Stimulated activated CD4-positive, alpha-beta T cell treated with anti-CD3 and anti-CD28 coated beads, TNF-alpha, amount 100 ng/mL, for 1 hour (primary cell): ENCODE results near the gene TULP4.
"Not testable (repeated sequence)": the region's sequence is repeated elsewhere in the genome, so short reads cannot be mapped to it uniquely, and the experiment has no call there.

Source experiments
- DNase-seq, 3 donors: peaks; one replicate each; pipeline ENCODE4 v3.0.0-alpha.2; 2020; ENCODE audit warnings: low read depth in 3 of 3, low spot score in 1 of 3

Gene TULP4

DNA sequence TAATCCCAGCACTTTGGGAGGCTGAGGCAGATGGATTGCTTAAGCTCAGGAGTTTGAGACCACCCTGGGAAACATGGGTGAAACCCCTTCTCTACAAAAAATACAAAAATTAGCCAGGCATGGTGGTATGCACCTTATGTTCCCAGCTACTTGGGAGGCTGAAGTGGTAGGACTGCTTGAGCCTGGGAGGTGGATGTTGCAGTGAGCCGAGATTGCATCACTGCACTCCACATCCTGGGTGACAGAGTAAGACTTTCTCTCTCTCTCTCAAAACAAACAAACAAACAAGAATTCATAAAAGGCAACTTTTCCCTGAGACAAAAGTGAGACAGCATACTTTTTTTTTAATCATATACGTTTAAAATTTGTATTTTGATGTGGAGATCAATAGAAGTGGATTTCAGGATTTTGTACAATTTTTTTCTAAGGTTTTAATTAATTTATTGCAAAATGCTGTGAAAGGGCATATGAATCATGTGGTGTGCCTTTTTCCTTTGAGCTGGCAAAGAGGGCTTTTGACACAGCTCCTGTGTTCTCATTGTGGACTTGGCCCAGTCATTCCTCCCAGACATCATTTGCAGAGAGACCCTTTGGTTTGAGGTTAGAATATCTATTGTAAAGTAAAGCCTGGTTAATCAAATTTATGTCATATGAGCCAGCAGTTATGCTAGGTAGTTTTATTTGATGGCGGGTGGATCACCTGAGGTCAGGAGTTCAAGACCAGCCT lies 77.1 kb downstream of the TULP4 start:
- DNase-seq: no peak

GRCh38 chr6:158391276-158391675 lies 79.0 kb downstream of the TULP4 start:
- no peak for DNase-seq

- DNase-seq: not testable (repeated sequence)
Observed at GRCh38 chr6:158391977-158392376, 79.7 kb downstream of the TULP4 start.

DNA sequence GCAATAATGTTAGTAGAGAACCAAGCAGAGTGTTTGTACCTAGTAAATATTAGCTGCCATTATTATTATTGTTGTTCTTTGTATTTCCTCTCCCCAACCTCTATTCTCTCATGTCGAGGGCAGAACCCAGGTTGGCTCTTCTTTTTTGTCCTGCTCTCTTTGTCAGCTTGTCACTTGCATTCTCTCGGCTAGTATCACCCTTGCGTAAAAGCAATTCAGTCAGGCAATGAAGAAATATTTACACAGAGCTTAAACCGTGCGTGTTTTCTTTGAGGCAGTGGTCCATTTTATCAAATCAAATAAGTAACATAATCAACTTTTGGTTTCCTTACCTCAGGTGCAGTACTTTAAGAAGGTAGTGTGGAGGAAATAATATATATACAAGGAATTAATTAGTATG lies 83.9 kb downstream of the TULP4 start:
- DNase-seq: no peak

DNA sequence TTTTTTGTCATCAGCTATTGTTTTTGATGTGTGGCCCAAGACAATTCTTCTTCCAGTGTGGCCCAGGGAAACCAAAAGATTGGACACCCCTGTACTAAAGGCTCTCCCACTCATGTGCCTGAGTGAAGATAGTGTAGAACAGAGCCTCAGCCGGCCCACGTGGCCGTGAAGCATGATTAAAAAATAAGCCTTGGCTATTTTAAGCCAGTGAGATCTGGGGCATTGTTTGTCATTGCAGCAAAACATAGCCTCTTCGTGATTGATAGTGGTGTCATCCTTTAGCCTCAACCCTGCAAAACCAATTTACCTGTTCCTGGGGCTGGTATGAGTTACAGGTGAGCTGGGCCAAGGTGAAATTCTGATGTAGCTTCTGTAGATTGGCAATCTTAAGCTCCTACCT lies 85.3 kb downstream of the TULP4 start:
- no peak for DNase-seq

- DNase-seq: no peak
Observed at GRCh38 chr6:158398252-158399024, 86.2 kb downstream of the TULP4 start.

GRCh38 chr6:158399040-158399700 lies 86.9 kb downstream of the TULP4 start:
- DNase-seq: no peak

- no peak for DNase-seq
Observed at GRCh38 chr6:158402184-158402583, 89.9 kb downstream of the TULP4 start.

GRCh38 chr6:158405321-158405831 lies 93.1 kb downstream of the TULP4 start:
- DNase-seq: not testable (repeated sequence)

GRCh38 chr6:158405933-158406332 lies 93.7 kb downstream of the TULP4 start:
- no peak for DNase-seq

- DNase-seq: no peak
Observed at GRCh38 chr6:158406736-158407135, 94.5 kb downstream of the TULP4 start.

GRCh38 chr6:158408013-158408412 lies 95.7 kb downstream of the TULP4 start:
- DNase-seq: no peak

- DNase-seq: no peak
Observed at GRCh38 chr6:158408552-158409130, 96.4 kb downstream of the TULP4 start.

GRCh38 chr6:158409451-158409850 lies 97.2 kb downstream of the TULP4 start:
- DNase-seq: no peak

DNA sequence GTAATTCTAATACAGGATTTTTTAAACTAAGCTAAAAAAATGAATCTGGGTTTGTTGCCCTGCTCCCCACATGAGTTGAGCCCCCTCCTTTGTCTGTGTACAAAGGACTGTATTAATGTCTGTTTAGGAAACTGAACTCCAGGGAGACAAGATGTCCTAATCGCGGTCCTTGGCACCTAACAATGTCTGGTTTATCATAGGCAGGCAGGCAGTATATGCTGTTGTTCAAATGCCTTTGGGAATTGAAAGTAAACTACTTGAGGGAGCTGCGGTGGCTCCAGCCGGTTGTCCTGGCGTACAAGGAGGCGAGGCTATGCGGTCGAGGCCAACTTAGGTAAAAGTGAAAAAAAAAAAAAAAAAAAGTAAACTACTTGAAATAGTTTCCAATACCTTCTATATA lies 98.5 kb downstream of the TULP4 start:
- DNase-seq: no peak

DNA sequence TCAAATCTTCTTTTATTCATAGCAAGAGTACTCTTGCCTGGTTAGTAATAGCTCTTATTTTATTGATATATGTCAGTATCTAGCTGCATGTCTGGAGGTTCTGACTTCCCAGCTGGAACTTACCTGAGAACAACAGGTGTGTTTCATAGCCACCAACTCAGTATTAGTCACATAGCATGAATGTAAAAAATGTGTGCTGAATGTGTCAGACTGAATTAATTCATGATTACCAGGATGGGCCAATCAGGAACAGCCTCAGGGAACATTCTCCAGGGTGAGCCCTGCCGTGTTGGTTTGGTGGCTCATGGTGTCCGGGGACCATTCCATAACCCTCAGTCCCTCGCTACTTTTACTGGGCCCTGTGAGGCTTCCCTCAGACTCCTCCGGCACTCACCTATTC lies 99.7 kb downstream of the TULP4 start:
- no peak for DNase-seq

DNA sequence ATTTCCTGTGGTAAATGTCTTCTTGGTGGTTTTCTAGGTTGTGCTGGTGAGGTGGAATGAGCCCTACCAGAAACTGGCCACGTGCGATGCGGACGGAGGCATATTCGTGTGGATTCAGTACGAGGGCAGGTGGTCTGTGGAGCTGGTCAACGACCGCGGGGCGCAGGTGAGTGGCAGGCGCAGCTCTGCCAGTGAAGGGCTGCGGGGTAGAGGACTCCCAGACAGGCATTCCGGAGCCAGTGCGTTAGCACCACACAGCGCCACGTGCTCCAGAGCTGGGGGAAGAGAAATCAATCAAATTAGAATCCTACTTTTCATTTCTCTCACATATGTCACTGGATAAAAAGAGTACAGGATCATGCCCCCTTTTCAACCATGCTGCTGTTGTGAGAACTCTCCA lies 100.8 kb downstream of the TULP4 start:
- DNase-seq: no peak

DNA sequence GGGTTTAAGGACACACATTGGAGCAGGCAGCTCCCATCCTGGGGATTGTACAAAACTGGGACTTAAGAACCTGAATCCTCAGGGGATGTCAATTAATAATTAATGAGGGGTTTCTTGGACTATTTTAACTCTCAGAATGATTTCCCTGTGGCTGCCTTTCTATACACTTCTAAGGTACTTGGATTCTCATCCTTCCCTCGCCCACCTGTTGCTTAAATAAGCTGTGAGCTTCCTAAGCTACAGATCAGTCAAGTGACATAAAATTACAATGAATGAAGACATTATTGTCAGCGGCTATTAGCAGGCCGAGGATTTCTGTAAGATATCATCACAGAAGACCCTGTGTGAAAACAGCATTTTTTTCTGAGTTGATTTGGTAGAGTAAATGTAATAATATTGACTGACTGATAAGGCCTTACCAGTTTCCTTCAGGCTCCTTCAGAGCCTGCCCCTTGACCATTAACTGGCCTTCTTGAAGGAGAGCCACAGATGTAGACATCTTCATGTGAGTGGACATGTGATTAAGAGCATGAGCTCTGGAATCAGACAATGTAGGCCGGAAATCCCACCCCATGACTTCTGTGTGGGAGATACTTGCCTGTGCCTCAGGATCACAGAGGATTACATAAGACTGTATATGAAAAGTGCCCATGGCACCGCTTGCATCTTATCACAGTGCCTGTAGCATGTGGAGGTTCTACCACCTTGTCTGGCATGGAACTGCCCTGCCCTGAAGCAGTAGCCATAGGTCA lies 101.7 kb downstream of the TULP4 start:
- no peak for DNase-seq

DNA sequence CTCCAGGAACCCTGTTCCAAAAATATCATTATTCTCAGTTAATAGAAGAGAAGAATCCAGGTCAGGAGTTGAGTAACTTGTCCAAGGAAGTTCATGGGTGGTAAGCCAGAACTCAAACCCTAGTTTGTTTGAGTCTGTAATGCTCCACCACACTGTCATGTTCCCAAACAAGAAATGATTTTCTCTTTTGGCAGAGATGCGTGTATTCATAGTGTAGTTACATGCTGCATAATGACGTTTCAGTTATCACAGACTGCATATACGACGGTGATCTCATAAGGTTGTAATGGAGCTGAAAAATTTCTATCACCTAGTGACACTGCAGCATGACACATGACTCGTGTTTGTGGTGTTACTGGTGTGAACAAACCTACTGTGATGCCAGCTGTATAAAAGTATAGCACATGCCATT lies 102.6 kb downstream of the TULP4 start:
- no peak for DNase-seq

DNA sequence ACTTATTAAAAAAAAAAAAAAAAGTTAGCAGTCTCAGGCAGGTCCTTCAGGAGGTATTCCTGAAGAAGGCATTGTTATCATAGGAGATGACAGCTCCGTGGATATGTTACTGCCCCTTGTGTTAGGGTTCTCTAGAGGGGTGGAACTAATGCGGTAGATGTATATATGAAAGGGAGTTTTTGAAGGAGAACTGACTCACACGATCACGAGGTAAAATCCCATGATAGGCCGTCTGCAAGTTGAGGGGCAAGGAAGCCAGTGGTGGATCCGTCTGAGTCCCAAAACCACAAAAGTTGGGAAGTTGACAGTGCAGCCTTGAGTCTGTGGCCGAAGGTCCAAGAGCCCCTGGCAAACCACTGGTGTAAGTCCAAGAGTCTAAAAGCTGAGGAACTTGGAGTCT lies 103.4 kb downstream of the TULP4 start:
- no peak for DNase-seq
